GM10266 (cell line): ENCODE results near the gene TWSG1.

Experiments
- DNase-seq: peaks from one replicate; pipeline ENCODE4 v3.0.0; 2012; ENCODE audit errors: extremely low spot score
- TF ChIP-seq, protein P1 (sequence below): IDR thresholded peaks from 2 replicates; pipeline ENCODE4 v1.5.1; 2012; ENCODE audit warnings: mild to moderate bottlenecking, low read depth; ENCODE audit not compliant: control insufficient read depth, insufficient read depth; ENCODE audit errors: missing control alignments

The TWSG1 gene

DNA sequence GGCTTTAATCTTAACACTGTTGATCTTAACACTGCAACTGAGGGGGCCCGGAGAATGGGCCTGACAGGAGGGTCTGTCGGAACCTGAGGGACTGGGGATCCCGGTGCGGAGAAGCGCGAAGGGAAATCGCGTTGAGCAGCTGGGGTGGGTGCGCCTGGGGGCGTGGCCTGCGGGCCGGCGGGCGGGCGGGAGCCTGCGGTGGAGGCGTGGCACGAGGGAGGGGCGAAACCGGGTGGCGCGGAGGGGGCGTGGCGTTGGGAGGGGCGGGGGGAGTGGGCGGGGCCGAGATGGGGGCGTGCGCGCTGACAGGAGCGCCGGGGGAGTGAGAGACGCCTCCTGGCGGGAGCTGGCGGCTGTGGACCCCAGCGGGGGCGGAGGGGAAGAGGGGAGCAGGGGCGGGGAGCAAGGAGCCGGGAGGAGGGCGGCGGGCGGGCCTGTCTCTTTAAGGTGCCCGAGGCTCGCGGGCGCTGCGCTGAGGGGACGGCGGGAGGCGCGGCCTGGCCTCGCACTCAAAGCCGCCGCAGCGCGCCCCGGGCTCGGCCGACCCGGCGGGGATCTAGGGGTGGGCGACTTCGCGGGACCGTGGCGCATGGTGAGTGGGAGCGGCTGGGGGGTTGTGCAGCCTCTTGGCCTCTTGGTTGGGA is at the start of gene TWSG1:
TWSG1 (plus strand) TSS at position 445 of the 644 bp plus-strand sequence. CDS start 2,457 bp downstream, outside the sequence.
- TF ChIP-seq, protein P1, sequence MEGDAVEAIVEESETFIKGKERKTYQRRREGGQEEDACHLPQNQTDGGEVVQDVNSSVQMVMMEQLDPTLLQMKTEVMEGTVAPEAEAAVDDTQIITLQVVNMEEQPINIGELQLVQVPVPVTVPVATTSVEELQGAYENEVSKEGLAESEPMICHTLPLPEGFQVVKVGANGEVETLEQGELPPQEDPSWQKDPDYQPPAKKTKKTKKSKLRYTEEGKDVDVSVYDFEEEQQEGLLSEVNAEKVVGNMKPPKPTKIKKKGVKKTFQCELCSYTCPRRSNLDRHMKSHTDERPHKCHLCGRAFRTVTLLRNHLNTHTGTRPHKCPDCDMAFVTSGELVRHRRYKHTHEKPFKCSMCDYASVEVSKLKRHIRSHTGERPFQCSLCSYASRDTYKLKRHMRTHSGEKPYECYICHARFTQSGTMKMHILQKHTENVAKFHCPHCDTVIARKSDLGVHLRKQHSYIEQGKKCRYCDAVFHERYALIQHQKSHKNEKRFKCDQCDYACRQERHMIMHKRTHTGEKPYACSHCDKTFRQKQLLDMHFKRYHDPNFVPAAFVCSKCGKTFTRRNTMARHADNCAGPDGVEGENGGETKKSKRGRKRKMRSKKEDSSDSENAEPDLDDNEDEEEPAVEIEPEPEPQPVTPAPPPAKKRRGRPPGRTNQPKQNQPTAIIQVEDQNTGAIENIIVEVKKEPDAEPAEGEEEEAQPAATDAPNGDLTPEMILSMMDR, result peak; percentile 47
- peak; percentile 98 for DNase-seq

DNA sequence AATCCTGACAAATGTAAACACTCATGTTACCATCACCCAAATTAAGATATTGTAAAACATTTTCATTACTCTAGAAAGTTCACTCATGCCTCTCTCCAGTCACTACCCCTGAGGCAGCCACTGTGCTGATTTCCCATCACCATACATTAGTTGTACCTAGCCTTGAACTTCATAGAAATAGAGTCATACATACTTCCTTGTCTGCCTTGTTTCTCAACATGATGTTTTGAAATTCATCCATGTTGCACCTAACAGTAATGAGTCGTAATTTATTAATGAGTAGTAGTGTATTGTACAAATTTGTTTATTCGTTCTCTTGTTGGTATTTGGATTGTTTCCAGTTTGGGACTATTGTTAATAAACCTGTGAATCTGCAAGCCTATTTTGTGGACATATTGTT is 49.0 kb upstream of the TWSG1 start:
- no peak for DNase-seq
- TF ChIP-seq, protein P1, result no peak

DNA sequence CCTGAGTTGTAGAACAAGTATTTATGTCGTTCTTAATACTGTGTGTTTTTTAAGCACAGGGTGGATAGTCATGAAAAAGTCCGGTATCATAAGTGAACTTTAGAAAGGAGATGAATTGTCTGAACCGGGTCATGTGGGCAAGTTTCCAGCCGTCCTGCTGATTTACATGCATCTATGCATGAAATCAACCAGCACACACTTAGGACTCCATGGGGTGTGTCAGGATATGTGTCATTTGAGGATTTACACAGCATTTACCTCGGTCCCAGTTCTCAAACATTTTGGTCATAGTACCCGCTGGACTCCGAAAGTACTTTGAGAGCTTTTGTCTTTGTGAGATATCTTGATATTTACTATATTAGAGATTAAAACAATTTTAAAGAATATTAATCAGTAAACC is 47.5 kb upstream of the TWSG1 start:
- no peak for DNase-seq
- TF ChIP-seq, protein P1, result no peak

DNA sequence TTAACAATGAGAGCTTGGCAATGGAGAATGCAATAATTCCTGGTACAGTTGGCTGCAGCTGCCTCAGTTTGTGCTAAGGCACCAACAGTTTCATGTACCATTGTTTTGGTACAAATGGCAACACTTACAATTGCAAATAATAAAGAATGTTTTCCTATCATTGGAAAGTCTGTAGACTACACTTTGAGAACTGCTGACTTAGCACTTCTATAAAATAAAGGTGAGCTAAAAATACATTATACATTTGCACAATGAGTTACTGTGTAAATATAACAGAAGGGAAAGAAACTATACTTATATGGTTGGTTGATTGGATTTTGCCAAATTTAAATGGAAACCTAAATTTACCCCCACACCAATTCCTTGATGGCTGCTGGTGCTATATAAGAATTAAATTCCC is 44.9 kb upstream of the TWSG1 start:
- TF ChIP-seq, protein P1, result no peak
- no peak for DNase-seq

DNA sequence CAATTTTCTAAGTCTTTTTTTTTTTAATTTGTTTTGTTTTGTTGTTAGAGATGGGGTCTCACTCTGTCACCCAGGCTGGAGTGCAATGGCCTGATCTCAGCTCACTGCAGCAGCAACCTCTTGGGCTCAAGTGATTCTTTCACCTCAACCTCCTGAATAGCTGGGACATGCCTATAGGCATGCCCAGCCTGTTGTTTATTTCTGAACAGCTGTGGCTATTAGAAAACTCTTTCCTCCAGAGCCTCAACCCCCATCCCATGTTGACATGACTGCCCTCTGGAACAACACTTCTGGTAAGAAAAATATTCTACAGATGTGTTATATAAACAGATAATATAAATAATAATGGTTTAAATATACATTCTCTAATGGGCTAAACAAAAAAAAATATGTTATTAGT is 44.4 kb upstream of the TWSG1 start:
- DNase-seq, result no peak

DNA sequence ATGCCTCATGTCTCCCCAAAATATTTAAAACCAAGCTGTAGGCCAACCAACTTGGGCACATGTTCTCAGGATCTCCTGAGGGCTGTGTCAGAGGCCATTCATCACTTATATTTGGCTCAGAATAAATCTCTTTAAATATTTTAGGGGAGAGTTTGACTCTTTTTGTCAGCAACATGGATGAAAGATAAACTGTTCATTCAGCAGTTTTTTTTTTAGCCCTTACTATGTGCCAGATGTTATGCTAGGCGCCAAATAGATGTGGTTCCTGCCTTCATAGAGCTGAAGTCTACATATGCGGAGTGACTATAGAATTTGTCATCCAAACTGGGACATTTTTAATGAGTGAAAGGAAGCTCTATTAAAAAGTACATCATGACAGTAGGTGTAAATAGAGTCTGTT is 42.5 kb upstream of the TWSG1 start:
- TF ChIP-seq, protein P1, result no peak

More for the DNA sequence above, 44.4 kb upstream of the TWSG1 start:
- TF ChIP-seq, protein P1, result no peak

DNA sequence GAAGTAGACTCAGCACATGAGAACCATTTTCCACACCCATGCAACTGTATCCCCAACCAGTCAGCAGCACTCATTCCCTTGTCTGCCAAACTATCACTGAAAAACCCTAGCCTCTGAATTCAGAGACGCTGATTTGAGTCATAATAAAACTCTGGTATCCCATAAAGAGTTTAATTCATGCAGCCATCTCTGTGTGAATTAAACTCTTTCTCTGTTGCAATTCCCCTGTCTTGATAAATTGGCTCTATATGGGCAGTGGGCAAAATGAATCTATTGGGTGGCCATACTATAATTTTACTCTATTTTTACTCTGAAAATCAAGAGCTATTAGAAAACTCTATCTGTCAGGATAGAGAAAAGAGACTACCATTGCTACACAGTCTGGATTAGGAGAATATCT is 40.6 kb upstream of the TWSG1 start:
- TF ChIP-seq, protein P1, result no peak
- DNase-seq, result no peak

More for the DNA sequence above, 42.5 kb upstream of the TWSG1 start:
- DNase-seq, result no peak
